HCT116 (cell line): ENCODE data around the gene RRP12.

Experiments
- CEBPB ChIP-seq: IDR thresholded peaks from 2 replicates; pipeline ENCODE4 v1.6.1; 2012; ENCODE audit warnings: low read depth
- CTCF ChIP-seq, 3 experiments: fragments of 200-600 bp in 1 of 3; sonication (generic) in 1 of 3; IDR thresholded peaks in 2 of 3; conservative IDR thresholded peaks in 1 of 3; 2 replicates each; pipeline ENCODE4 v1.5.1; 2012 to 2017; ENCODE audit warnings: low read depth in 2 of 3, low read length in 2 of 3, antibody characterized with exemption in 1 of 3, borderline replicate concordance in 1 of 3, control low read depth in 1 of 3, mild to moderate bottlenecking in 1 of 3, mixed read lengths in 1 of 3, mixed run types in 1 of 3, moderate library complexity in 1 of 3; ENCODE audit not compliant: insufficient read depth in 1 of 3
- POLR2AphosphoS5 ChIP-seq: IDR thresholded peaks from 2 replicates; pipeline ENCODE4 v1.6.1; 2011; ENCODE audit warnings: mild to moderate bottlenecking, low read depth, low read length, moderate library complexity
- RAD21 ChIP-seq: IDR thresholded peaks from 2 replicates; pipeline ENCODE4 v1.6.1; 2012; ENCODE audit warnings: low read depth, mild to moderate bottlenecking
- SIN3A ChIP-seq: IDR thresholded peaks from 2 replicates; pipeline ENCODE4 v1.6.1; 2012; ENCODE audit warnings: low read depth

- TF ChIP-seq POLR2AphosphoS5 = no peak
- TF ChIP-seq CTCF (IDR thresholded peaks at IDR 0.05 in 2 of 3, conservative IDR thresholded peaks at IDR 0.05 in 1 of 3; ENCODE audit: borderline replicate concordance in 1 of 3, insufficient read depth in 1 of 3, low read depth in 2 of 3, low read length in 2 of 3) = no peak
- TF ChIP-seq CEBPB = no peak
- no peak for TF ChIP-seq SIN3A
- TF ChIP-seq RAD21 = no peak
Measured at GRCh38 chr10:97349752-97350513, 51.2 kb downstream of the RRP12 start.
